Aorta (tissue), 5 donors: ENCODE results near the gene NMNAT2. TPM values are rescaled to one million over a fixed set of nuclear protein-coding genes. Genes with fewer than 3 reads are reported as not detected.
"Not testable (repeated sequence)": the region's sequence is repeated elsewhere in the genome, so short reads cannot be mapped to it uniquely, and the experiment has no call there.

Source experiments
- ATAC-seq: fragments of 200-7000 bp; cut with Tn5 transposase; one replicate; pipeline ENCODE4 v1.9.1; 2022; ENCODE audit warnings: moderate library complexity; ENCODE audit not compliant: low FRiP score
- DNase-seq, 2 donors: peaks; one replicate each; pipeline ENCODE4 v3.0.0-alpha.2; 2020
- H3K27ac ChIP-seq, 2 donors: one replicate each; pipeline ENCODE4 v1.5.1; 2013; ENCODE audit warnings: low read length in 2 of 2, mild to moderate bottlenecking in 2 of 2, moderate library complexity in 2 of 2, control low read depth in 1 of 2, inconsistent platforms in 1 of 2, low read depth in 1 of 2
- H3K27me3 ChIP-seq, 2 donors: one replicate each; pipeline ENCODE4 v1.6.1; 2013; ENCODE audit warnings: control low read depth in 1 of 2, low read length in 1 of 2, mild to moderate bottlenecking in 1 of 2, moderate library complexity in 1 of 2; ENCODE audit not compliant: insufficient read depth in 2 of 2, control insufficient read depth in 1 of 2
- H3K36me3 ChIP-seq, 2 donors: one replicate each; pipeline ENCODE4 v1.6.1; 2013; ENCODE audit warnings: control low read depth in 1 of 2, low read length in 1 of 2, mild to moderate bottlenecking in 1 of 2; ENCODE audit not compliant: insufficient read depth in 2 of 2, control insufficient read depth in 1 of 2
- H3K4me1 ChIP-seq, 2 donors: one replicate each; pipeline ENCODE4 v1.6.1; 2013; ENCODE audit warnings: low read length in 2 of 2, control low read depth in 1 of 2, mild to moderate bottlenecking in 1 of 2, moderate library complexity in 1 of 2; ENCODE audit not compliant: insufficient read depth in 2 of 2, control insufficient read depth in 1 of 2
- H3K4me3 ChIP-seq, 2 donors: one replicate each; pipeline ENCODE4 v1.5.1; 2013; ENCODE audit warnings: low read length in 2 of 2, control low read depth in 1 of 2, mild to moderate bottlenecking in 1 of 2
- H3K9me3 ChIP-seq: one replicate; pipeline ENCODE4 v1.6.1; 2013; ENCODE audit warnings: mild to moderate bottlenecking, low read length; ENCODE audit not compliant: control insufficient read depth
- WGBS, 2 donors: extraction: QIAGEN DNeasy Blood & Tissue Kit; methylation state at CpG; one replicate each; pipeline ENCODE4 v1.1.7; 2013; 5-methylcytosine and 5-hydroxymethylcytosine counted together
- intact Hi-C, 2 donors: fragments of 100-400 bp; cut with DNase I; formaldehyde crosslinking; loops; one replicate each; pipeline versions ENCODE4 v1.14.2 to v1.15.0; 2022
- polyA plus RNA-seq, 2 donors: library from polyadenylated mRNA; stranded (reverse); fragments of 200-250 nt; gene quantifications; one replicate each; pipeline ENCODE4 v1.2.3, GENCODE V29; 2013
- total RNA-seq, 2 donors: library from RNA; stranded (reverse); fragmentation: NEBNext Ultra II Directional; extraction: Animal tissue kit (Norgen Biotek cat#: 25700); gene quantifications; one replicate each; pipeline ENCODE4 v1.2.1, GENCODE V29; 2021
- donor health status: healthy with polysubstance abuse.
- donor health status: Bipolar disorder and iron deficiency.
- donor health status: DM: no; HTN: no; CAD: no.
- donor health status: DM: no; HTN: no; CAD: no.
- donor health status: DM: yes; HTN: yes; CAD: no.

The NMNAT2 gene
- total and polyA plus RNA-seq, 4 donors = 0.25 to 2.8 (median 1.3) TPM; not detected in 1

GRCh38 chr1:183431840-183432547 is 13.8 kb upstream of the NMNAT2 start:
- intact Hi-C loops = no loop called here
- no peaks in the 10 kb centered on the region for H3K9me3 ChIP-seq
- H3K4me1 ChIP-seq = no peaks in the 10 kb centered on the region
- no peak overlapping the region for H3K4me3 ChIP-seq
- H3K27me3 ChIP-seq = no peaks in the 10 kb centered on the region
- no peak for DNase-seq
- no peak overlapping the region for H3K27ac ChIP-seq
- ATAC-seq = no peak
- 88 to 94% methylated on average over 4 of the region's 4 CpGs for WGBS, 2 donors
- H3K36me3 ChIP-seq = no peaks in the 10 kb centered on the region

- intact Hi-C loops, DNase-seq, H3K27me3 ChIP-seq, H3K4me1 ChIP-seq, ATAC-seq, H3K9me3 ChIP-seq, H3K4me3 ChIP-seq, H3K36me3 ChIP-seq, H3K27ac ChIP-seq: not testable (repeated sequence)
- 73 to 82% methylated on average over 2 to 3 of the region's 3 CpGs for WGBS, 2 donors
These were observed 9.4 kb upstream of the NMNAT2 start for GRCh38 chr1:183427591-183427990.

GRCh38 chr1:183424691-183425090 is 6.5 kb upstream of the NMNAT2 start:
- H3K4me1 ChIP-seq = no peaks in the 10 kb centered on the region
- H3K4me3 ChIP-seq = no peak overlapping the region
- DNase-seq (no peak), ATAC-seq (no peak)
- no peak overlapping the region for H3K27ac ChIP-seq
- intact Hi-C loops = no loop called here
- H3K36me3 ChIP-seq = no peaks in the 10 kb centered on the region
- H3K27me3 ChIP-seq = no peaks in the 10 kb centered on the region
- H3K9me3 ChIP-seq = no peaks in the 10 kb centered on the region

- H3K9me3 ChIP-seq = no peaks in the 10 kb centered on the region
- H3K27ac ChIP-seq = no peak overlapping the region
- no peaks in the 10 kb centered on the region for H3K4me1 ChIP-seq
- H3K27me3 ChIP-seq = no peaks in the 10 kb centered on the region
- intact Hi-C loops = no loop called here
- H3K36me3 ChIP-seq = no peaks in the 10 kb centered on the region
- WGBS, 2 donors = 43 to 55% methylated on average over 1 of the region's 1 CpG
- no peak overlapping the region for H3K4me3 ChIP-seq
- ATAC-seq (no peak), DNase-seq (no peak)
These were observed 5.4 kb upstream of the NMNAT2 start for GRCh38 chr1:183423541-183423940.

GRCh38 chr1:183419399-183419798 is 1.2 kb upstream of the NMNAT2 start:
- Histone ChIP-seq H3K27me3 (no peaks in the 10 kb centered on the region), H3K36me3 (no peaks in the 10 kb centered on the region), H3K9me3 (no peaks in the 10 kb centered on the region), H3K27ac (no peak overlapping the region), H3K4me1 (no peaks in the 10 kb centered on the region), H3K4me3 (no peak overlapping the region)
- intact Hi-C loops = no loop called here
- 67 to 75% methylated on average over 3 of the region's 3 CpGs for WGBS, 2 donors
- DNase-seq (no peak), ATAC-seq (no peak)

- no peak for DNase-seq
- no peaks in the 10 kb centered on the region for H3K9me3 ChIP-seq
- no peak for ATAC-seq
- H3K36me3 ChIP-seq = no peaks in the 10 kb centered on the region
- H3K4me1 ChIP-seq = no peaks in the 10 kb centered on the region
- no peak overlapping the region for H3K27ac ChIP-seq
- intact Hi-C loops = no loop called here
- H3K27me3 ChIP-seq = no peaks in the 10 kb centered on the region
- WGBS, 2 donors = 70 to 74% methylated on average over 6 of the region's 6 CpGs
- no peak overlapping the region for H3K4me3 ChIP-seq
These were observed 516 bp upstream of the NMNAT2 start for GRCh38 chr1:183418696-183419095.

GRCh38 chr1:183416850-183417771 is 1.1 kb downstream of the NMNAT2 start:
- peak; percentile 88 for ATAC-seq
- H3K27ac ChIP-seq = no peak overlapping the region
- 1 to 2% methylated on average over 69 of the region's 69 CpGs for WGBS, 2 donors
- peak; percentile 72 to 90 for DNase-seq
- H3K4me3 ChIP-seq = no peak overlapping the region
- H3K36me3 ChIP-seq = no peaks in the 10 kb centered on the region
- H3K27me3 ChIP-seq = no peaks in the 10 kb centered on the region
- intact Hi-C loops = no loop called here
- H3K4me1 ChIP-seq = no peaks in the 10 kb centered on the region
- no peaks in the 10 kb centered on the region for H3K9me3 ChIP-seq

- Histone ChIP-seq H3K9me3 (no peaks in the 10 kb centered on the region), H3K27me3 (no peaks in the 10 kb centered on the region), H3K27ac (no peak overlapping the region), H3K36me3 (no peaks in the 10 kb centered on the region), H3K4me3 (no peak overlapping the region), H3K4me1 (no peaks in the 10 kb centered on the region)
- DNase-seq (no peak), ATAC-seq (no peak)
- intact Hi-C loops = no loop called here
These were observed 3.8 kb downstream of the NMNAT2 start for GRCh38 chr1:183414365-183414764.

- DNase-seq (no peak), ATAC-seq (no peak)
- no peaks in the 10 kb centered on the region for H3K27me3 ChIP-seq
- no peak overlapping the region for H3K27ac ChIP-seq
- no peaks in the 10 kb centered on the region for H3K36me3 ChIP-seq
- WGBS, 2 donors = 96% methylated on average over 2 of the region's 2 CpGs
- no peak overlapping the region for H3K4me3 ChIP-seq
- H3K9me3 ChIP-seq = no peaks in the 10 kb centered on the region
- intact Hi-C loops = no loop called here
- H3K4me1 ChIP-seq = no peaks in the 10 kb centered on the region
These were observed 7.1 kb downstream of the NMNAT2 start for GRCh38 chr1:183411091-183411490.
